ENCODE data around the gene AKNA. TPM values are rescaled to one million over a fixed set of nuclear protein-coding genes. Genes with fewer than 3 reads are reported as not detected.

AKNA gene
- total RNA-seq, 1 donor from 2014 or later = 149 TPM

DNA sequence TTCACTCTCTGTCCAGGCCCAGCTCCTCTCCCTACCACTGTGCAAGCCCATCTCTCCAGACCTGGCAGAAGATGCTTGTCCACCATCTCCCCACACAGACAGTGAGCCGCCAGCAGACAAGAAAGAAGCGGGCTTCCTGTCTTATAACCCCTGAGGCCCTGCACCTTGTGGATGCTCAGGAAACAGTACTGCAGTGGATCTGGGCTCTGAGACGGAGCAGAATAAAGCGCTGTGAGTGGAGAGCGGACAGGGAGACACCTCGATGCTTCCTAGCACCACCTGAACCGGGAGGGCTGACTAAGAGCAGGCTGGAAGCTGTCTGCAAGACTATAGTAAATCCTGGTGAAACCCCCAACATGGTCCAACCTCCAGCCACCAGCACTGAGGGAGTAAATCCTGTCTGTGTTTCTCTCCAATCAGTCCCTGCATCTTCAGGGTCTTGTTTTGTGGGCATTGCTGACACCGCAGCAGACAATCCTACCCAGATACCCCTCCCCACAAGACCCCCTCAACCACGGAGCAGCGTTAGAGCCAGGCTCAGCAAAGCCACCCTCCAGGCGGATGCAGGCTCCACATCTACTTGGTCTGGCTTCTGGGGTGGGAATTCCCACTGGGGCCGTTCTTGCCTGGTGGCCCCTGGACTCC is 39.4 kb downstream of the AKNA start:
- intact Hi-C loops (cut with micrococcal nuclease) = loop anchor here (5.0 kb wide), 2 partner anchors 159 to 239 kb away; partner anchors contain the start of genes ATP6V1G1 and WHRN
- H3K27me3 Mint-ChIP-seq = no peaks in the 10 kb centered on the region
- H3K36me3 Mint-ChIP-seq (ENCODE audit: low read depth) = peaks cover 84% of the 10 kb centered on the region
- H3K9me3 Mint-ChIP-seq = no peaks in the 10 kb centered on the region
- H3K27ac Mint-ChIP-seq = peak overlapping the region; percentile 99
- H3K4me3 Mint-ChIP-seq = peak overlapping the region; percentile 58
- DNase-seq = no peak
- H3K4me1 Mint-ChIP-seq = peaks cover 53% of the 10 kb centered on the region

DNA sequence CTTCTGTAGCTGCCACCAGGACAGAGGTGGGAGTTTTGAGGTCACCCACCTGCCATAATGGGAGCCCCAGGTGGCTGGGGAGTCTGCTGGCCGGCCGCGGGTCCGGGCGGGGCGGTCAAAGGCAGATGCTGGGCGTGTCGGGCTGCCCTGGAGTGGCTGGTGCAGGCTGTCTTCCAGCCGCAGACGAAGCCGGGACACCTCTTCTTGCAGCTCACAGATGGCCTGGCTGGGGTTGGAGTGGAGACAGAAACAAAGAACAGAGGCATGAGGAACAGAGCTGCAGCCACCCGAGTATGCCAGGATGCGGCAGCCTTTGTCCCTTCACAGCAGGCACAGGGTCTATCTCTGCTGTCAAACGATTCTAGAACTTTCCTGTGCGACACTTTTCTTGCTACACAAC is 40.1 kb downstream of the AKNA start:
- Mint-ChIP-seq H3K9me3 (no peaks in the 10 kb centered on the region), H3K36me3 (ENCODE audit: low read depth) (peaks cover 85% of the 10 kb centered on the region), H3K27ac (peak overlapping the region; percentile 99), H3K27me3 (no peaks in the 10 kb centered on the region), H3K4me1 (peaks cover 51% of the 10 kb centered on the region), H3K4me3 (no peak overlapping the region)
- intact Hi-C loops (cut with micrococcal nuclease) = loop anchor here (5.0 kb wide), 2 partner anchors 160 to 240 kb away; partner anchors contain the start of genes ATP6V1G1 and WHRN
- DNase-seq = no peak

DNA sequence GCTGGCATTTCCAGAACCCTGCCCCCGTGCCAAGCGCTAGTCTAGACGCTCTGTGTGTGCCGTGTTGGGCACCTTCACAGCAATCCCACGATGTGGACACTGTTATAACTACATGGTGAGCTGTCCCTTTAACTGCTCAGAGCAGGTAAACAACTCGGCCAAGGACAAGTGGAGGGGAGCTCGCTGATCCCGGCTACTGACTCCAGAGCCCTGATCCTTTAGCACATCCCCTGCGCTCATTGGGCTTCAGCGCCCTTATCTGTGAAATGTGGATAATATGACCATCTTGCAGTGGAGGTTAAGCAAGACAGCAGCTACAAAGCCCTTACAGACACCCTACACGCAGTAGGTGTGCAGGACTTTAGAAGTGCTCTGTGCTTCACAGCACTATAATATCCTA is 41.6 kb downstream of the AKNA start:
- Mint-ChIP-seq H3K27ac (no peak overlapping the region), H3K4me1 (peaks cover 44% of the 10 kb centered on the region), H3K27me3 (no peaks in the 10 kb centered on the region), H3K4me3 (no peak overlapping the region), H3K9me3 (no peaks in the 10 kb centered on the region), H3K36me3 (ENCODE audit: low read depth) (peaks cover 88% of the 10 kb centered on the region)
- intact Hi-C loops (cut with micrococcal nuclease) = loop anchor here (5.0 kb wide), 2 partner anchors 161 to 241 kb away; partner anchors contain the start of genes ATP6V1G1 and WHRN
- DNase-seq = no peak

DNA sequence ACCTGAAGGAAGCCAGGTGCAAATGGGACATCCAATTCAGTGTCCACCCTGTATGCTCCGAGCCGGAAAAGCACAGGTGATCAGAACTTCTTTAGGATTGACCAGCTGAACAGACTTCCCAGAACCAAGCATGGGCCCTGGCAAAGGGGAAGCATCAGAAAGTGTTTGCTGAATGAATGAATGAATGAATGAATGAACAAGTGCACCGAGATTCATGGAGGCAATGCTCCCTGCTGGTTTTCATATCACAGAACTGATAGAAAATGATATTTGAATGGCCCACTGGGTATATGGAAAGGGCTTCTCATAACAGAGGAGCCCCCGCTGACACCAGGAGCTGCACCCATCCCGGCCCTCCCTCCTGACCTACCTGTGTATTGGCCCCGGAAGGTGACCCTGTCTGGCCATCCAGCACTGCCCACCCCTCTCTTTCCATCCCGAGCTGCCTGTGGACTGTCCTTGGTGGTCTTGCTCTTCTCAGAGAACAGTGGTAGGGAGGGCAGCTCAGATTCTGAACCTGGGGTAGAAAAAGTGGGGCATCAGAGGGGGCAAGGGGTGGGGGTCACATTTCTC is 42.2 kb downstream of the AKNA start:
- intact Hi-C loops (cut with micrococcal nuclease) = loop anchor here (5.0 kb wide), 2 partner anchors 162 to 242 kb away; partner anchors contain the start of genes ATP6V1G1 and WHRN
- Mint-ChIP-seq H3K4me3 (no peak overlapping the region), H3K9me3 (no peaks in the 10 kb centered on the region), H3K27ac (peak overlapping the region; percentile 20), H3K4me1 (peaks cover 41% of the 10 kb centered on the region), H3K36me3 (ENCODE audit: low read depth) (peaks cover 88% of the 10 kb centered on the region), H3K27me3 (no peaks in the 10 kb centered on the region)
- DNase-seq = no peak

DNA sequence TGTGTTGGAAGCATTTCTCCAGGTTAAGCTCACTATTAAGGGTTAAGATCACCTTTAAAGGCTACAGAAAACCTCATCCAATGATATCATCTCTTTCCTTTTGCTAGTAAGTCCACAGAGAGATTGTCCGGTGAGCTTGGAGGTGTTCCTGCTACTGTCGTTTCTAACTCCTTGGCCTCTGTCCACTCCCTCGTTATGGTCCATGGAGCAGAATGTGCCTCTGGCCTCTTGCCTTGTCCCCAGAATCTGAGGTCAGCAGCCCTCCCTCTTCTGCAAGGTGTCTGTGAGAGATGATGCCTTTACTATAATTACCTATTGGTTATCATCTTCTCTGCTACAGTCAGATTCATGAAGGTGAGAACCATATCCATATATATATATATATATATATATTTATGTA is 43.1 kb downstream of the AKNA start:
- no peak for DNase-seq
- Mint-ChIP-seq H3K27me3 (no peaks in the 10 kb centered on the region), H3K36me3 (ENCODE audit: low read depth) (peaks cover 87% of the 10 kb centered on the region), H3K9me3 (no peaks in the 10 kb centered on the region), H3K4me3 (no peak overlapping the region), H3K27ac (no peak overlapping the region), H3K4me1 (peaks cover 33% of the 10 kb centered on the region)
- intact Hi-C loops (cut with micrococcal nuclease) = loop anchor here (5.0 kb wide), 2 partner anchors 163 to 243 kb away; partner anchors contain the start of genes ATP6V1G1 and WHRN

DNA sequence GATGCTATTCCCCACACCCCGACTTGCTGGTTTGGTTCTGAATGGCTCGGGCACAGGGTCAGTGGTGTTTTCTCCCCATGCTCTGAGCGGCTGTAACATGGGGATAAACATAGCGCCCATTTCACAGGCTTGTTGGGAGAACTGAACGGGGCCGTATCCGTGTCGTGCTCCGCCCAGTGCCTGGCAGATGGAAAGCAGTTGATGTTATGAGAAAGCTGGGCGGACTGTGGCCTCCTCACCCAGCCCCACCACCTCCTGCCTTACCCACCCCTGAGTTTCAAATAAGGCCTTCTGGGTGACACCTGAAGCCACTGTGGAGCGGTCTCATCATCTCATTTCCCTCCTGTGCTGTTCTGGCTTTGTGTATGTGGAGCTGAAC is 43.6 kb downstream of the AKNA start:
- Mint-ChIP-seq H3K4me3 (no peak overlapping the region), H3K36me3 (ENCODE audit: low read depth) (peaks cover 87% of the 10 kb centered on the region), H3K27ac (peak overlapping the region; percentile 59), H3K9me3 (no peaks in the 10 kb centered on the region), H3K4me1 (peaks cover 28% of the 10 kb centered on the region), H3K27me3 (no peaks in the 10 kb centered on the region)
- DNase-seq = no peak
- intact Hi-C loops (cut with micrococcal nuclease) = no loop called here

DNA sequence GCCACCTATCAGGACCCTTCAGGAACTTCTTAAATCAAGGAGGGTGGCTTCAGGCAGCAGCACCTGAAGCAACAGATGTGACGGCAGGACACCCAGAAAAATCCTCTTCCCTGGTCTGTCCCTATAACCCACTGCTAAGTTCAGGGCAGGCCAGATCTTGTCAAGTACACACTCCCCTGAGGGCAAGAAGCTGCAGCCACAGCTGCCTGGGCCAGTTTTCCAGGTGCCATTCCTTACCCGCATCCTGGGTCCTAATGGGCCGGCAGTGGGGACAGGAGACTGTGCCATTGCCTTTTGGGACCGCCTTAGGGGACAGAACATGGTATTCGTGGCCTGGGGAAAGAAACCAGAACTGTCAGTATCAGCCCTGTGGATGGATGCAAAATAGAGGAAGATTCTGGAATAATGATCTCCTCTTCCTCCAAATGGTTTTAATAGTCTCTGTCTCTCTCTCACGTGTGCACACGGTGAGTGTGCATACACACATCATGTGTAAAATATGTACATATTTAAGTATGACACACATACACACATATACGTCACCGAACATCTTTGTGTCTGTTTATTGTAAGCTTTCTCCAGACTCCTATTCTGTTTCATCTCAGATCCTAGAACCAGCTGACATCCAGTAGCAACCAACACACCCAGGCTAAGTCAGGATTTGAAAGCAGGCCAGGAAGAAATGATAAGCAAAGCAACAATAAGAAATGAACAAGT is 44.2 kb downstream of the AKNA start:
- intact Hi-C loops (cut with micrococcal nuclease) = no loop called here
- Mint-ChIP-seq H3K9me3 (no peaks in the 10 kb centered on the region), H3K36me3 (ENCODE audit: low read depth) (peaks cover 87% of the 10 kb centered on the region), H3K27ac (peak overlapping the region; percentile 59), H3K27me3 (no peaks in the 10 kb centered on the region), H3K4me3 (no peak overlapping the region), H3K4me1 (peaks cover 28% of the 10 kb centered on the region)
- DNase-seq = no peak

DNA sequence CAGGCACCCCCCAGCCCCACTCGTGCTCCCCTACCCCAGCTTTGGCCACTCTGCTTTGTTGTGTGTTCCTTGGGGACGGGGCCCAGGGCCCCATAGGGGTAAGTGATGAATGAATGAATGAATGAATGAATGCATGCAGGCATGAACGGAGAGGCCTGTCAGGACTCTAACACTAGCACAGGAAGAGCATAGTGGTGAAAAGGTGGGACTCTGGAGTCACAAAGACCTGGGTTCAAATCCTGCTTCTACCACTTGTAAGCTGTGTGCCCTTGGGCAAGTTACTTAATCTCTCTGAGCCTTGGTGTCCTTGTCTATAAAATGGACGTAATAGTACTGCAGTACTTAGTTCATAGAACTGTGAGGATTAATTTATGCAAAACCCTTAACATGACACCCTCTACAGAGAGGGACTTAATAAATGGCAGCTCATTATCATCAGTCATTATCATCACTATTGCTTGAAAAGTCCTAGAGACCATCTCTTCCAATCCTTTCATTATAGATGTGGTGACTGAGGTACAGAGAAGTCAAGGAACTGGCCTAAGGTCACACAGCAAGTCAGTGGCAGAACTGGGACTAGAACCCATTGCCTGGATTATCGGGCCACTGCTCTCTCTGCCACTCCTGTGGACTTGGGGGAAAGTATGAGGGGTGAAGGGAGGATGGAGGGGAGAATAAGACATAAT is 44.9 kb downstream of the AKNA start:
- intact Hi-C loops (cut with micrococcal nuclease) = no loop called here
- Mint-ChIP-seq H3K4me3 (no peak overlapping the region), H3K9me3 (no peaks in the 10 kb centered on the region), H3K4me1 (peaks cover 20% of the 10 kb centered on the region), H3K36me3 (ENCODE audit: low read depth) (peaks cover 85% of the 10 kb centered on the region), H3K27me3 (no peaks in the 10 kb centered on the region), H3K27ac (peak overlapping the region; percentile 48)
- no peak for DNase-seq

DNA sequence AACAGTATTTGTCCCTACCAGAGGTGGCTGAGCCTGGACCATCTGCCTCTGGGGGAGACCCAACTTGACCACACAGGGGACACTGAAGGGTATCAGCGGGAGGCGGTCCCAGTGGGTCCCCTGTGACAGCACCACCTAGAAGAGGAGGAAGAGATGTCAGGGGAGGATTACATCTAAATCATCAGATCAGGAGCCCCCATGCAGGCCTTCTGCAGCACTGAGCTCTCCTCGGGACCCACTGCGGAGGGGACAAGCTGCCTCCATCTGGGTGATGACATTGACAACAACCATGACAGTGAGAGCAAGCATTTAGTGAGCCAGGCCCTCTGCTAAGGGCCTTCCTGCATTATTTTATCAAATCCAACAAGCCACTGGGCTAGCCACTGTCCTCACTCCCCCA is 45.8 kb downstream of the AKNA start:
- peak overlapping the region; percentile 63 for H3K27ac Mint-ChIP-seq
- intact Hi-C loops (cut with micrococcal nuclease) = no loop called here
- peaks cover 19% of the 10 kb centered on the region for H3K4me1 Mint-ChIP-seq
- no peak for DNase-seq
- H3K36me3 Mint-ChIP-seq (ENCODE audit: low read depth) = peaks cover 86% of the 10 kb centered on the region
- H3K27me3 Mint-ChIP-seq = no peaks in the 10 kb centered on the region
- no peak overlapping the region for H3K4me3 Mint-ChIP-seq
- H3K9me3 Mint-ChIP-seq = no peaks in the 10 kb centered on the region

DNA sequence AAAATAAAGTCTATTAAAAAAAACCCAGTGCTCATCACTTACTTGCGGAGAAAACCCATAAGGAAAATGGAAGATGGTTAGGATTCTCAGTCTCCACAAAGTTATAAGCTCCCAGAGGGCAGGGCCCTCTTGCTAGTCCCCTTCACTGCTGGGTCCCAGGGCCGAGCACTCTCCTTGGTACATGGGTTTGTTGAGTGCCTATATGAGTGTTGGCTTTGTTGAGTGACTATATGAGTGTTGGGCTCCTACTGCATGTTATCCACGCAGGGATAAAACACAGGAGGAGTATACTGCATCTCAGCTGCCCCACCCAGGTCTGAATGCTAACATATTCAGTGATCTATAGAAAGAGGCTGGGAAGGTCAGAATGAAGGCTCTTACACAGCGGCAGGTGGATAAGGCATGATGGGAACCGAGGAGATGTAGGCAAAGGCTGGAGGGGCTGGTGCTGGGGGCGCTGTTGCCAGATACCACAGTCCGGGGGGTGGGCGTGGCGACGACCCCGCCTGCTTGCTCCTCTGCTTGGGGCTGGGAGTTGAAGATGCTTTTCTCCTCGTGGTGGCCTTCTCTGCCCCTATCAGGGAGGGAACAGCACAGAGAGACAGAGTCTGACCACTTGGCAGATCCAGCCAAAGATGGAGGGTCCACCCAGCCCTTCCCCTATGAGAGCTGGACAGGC is 46.5 kb downstream of the AKNA start:
- DNase-seq = no peak
- intact Hi-C loops (cut with micrococcal nuclease) = no loop called here
- H3K27ac Mint-ChIP-seq = no peak overlapping the region
- peaks cover 14% of the 10 kb centered on the region for H3K4me1 Mint-ChIP-seq
- H3K4me3 Mint-ChIP-seq = no peak overlapping the region
- no peaks in the 10 kb centered on the region for H3K27me3 Mint-ChIP-seq
- H3K9me3 Mint-ChIP-seq = no peaks in the 10 kb centered on the region
- peaks cover 85% of the 10 kb centered on the region for H3K36me3 Mint-ChIP-seq (ENCODE audit: low read depth)

DNA sequence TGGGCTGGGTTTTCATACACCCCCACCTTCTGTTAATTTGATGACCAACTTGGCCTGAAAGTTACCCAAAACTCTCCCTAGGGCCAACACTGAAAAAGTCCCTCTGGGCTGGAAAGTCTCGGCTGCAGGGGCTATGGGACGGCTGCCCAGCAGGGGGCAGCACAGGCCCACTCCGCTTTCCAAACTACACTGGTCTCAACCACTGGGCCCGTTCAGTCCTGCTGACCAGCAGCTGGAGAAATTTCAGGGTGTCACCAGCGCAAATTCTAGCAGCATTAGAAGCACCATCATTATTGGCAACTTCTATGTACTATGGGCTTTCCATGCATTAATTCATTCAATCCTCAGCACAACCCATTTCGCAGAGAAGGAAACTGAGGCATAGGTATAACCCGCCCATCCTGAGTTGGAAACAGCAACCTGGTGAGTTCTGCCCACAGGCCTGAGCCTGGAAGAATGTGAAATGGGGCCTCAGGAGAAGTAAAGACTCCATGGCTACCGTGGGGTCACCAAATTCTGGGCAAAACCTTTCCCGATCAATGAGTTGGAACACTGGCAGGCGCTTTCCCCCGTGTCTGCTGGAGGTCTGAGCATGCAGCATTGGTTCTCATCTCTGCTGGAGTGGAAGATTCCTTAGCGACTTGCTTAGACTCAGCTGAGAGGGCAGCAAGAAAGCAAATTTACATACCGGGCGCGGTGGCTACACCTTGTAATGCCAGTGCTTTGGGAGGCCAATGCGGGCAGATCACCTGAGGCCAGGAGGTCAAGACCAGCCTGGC is 48.5 kb downstream of the AKNA start:
- H3K27ac Mint-ChIP-seq = no peak overlapping the region
- H3K9me3 Mint-ChIP-seq = no peaks in the 10 kb centered on the region
- H3K27me3 Mint-ChIP-seq = no peaks in the 10 kb centered on the region
- peak; percentile 84 for DNase-seq
- intact Hi-C loops (cut with micrococcal nuclease) = loop anchor here (1.0 to 2.0 kb wide), 3 partner anchors 47 to 314 kb away; no protein-coding TSS in a partner anchor
- no peak overlapping the region for H3K4me3 Mint-ChIP-seq
- H3K36me3 Mint-ChIP-seq (ENCODE audit: low read depth) = peaks cover 85% of the 10 kb centered on the region
- H3K4me1 Mint-ChIP-seq = peaks cover 13% of the 10 kb centered on the region

DNA sequence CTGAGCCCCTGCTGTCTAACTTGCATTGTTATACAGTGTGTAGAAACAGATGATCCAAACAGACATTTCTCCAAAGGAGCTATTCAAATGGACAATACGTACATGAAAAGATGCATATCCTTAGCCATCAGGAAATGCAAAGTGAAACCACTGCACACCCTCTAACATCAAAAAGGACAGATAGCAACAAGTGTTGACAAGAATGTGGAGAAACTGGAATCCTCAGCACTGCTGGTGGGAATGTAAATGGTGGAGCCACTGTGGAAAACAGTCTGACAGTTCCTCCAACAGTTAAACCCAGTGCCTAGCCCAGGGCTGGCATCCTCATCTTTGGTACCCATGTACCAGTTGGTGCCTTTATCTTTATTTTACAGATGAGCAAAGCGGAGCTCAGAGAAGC is 49.6 kb downstream of the AKNA start:
- Mint-ChIP-seq H3K27me3 (no peaks in the 10 kb centered on the region), H3K9me3 (no peaks in the 10 kb centered on the region), H3K36me3 (ENCODE audit: low read depth) (peaks cover 75% of the 10 kb centered on the region), H3K4me1 (peaks cover 8% of the 10 kb centered on the region), H3K4me3 (no peak overlapping the region), H3K27ac (no peak overlapping the region)
- DNase-seq = no peak
- intact Hi-C loops (cut with micrococcal nuclease) = loop anchor here (2.0 kb wide), 1 partner anchor 67 kb away; no protein-coding TSS in a partner anchor
